Activated T-cell treated with anti-CD3 and anti-CD28 coated beads, Interleukin-2, amount 50 U/mL, for 4 hours (primary cell): Measurements from ENCODE around the gene DIAPH2. TPM values are rescaled to one million over a fixed set of nuclear protein-coding genes. Genes with fewer than 3 reads are reported as not detected.
A peak's percentile ranks its signal among the peaks of the same experiment; 100 is the strongest.

Experiments
- ATAC-seq, 2 donors: fragments of 200-7000 bp; cut with Tn5 transposase; one replicate each; pipeline ENCODE4 v1.10.0; 2021
- DNase-seq: peaks from one replicate; pipeline ENCODE4 v3.0.0-alpha.2; 2020
- H3K27me3 Mint-ChIP-seq: one replicate; pipeline ENCODE4 v1.8.0; 2021; ENCODE audit warnings: low read depth, mixed read lengths
- H3K36me3 Mint-ChIP-seq: one replicate; pipeline ENCODE4 v1.8.0; 2022; ENCODE audit warnings: mixed read lengths; ENCODE audit not compliant: insufficient read depth
- H3K4me1 Mint-ChIP-seq: one replicate; pipeline ENCODE4 v1.8.0; 2021; ENCODE audit warnings: low read depth, mixed read lengths
- H3K4me3 Mint-ChIP-seq: one replicate; pipeline ENCODE4 v1.8.0; 2021; ENCODE audit warnings: mild to moderate bottlenecking, moderate library complexity, mixed read lengths
- H3K9me3 Mint-ChIP-seq: one replicate; pipeline ENCODE4 v1.8.0; 2021; ENCODE audit warnings: mixed read lengths
- total RNA-seq, 3 donors: library from RNA; stranded (reverse); gene quantifications; one replicate each; pipeline ENCODE4 v1.2.1, GENCODE V29; 2021

The DIAPH2 gene
- total RNA-seq, 3 donors from 2014 or later: 4.4 to 4.8 (median 4.4) TPM

DNA sequence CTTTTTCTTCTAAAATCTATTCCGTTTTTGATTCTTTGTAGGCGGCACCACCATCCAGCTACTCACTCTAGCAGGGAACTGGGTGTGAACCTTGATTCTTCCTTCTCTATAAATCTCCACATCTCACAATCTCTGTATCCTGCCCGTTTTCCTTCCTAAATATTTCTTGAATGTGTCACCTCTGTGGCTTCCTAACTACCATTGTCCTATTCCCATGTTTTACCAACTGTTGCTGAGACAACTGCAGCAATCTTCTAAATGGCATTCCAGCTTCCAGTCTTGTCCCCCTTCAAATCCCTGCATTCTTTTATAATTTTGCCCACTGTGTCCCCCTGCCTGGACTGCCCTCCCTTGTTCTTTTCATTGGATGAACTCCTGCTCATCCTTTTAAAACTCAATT, 840.4 kb downstream of the DIAPH2 start:
- Mint-ChIP-seq H3K4me1 (no peaks in the 10 kb centered on the region), H3K9me3 (peaks cover 29% of the 10 kb centered on the region), H3K36me3 (peaks cover 6% of the 10 kb centered on the region), H3K4me3 (no peak overlapping the region), H3K27me3 (no peaks in the 10 kb centered on the region)
- DNase-seq (no peak), ATAC-seq (no peak)

DNA sequence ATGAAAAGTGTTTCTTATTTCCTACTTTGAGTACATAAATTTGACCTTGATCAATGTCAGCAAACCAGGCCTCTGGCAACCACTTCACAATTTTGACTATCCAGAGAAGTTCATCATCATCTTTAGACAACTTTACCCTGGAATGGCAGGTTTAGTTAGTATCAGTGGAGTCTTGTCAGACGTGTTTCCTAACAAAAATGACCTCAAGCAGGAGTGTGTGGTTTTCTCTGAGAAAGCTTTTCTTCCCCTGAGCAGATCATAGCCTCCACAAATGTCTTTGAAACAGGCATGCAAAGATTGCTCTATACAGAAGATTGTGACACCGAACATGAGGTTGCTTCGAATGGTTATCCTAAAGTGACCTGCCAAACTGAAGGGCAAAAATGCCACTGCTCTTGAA, 841.3 kb downstream of the DIAPH2 start:
- no peaks in the 10 kb centered on the region for H3K4me1 Mint-ChIP-seq
- H3K9me3 Mint-ChIP-seq: peaks cover 33% of the 10 kb centered on the region
- no peaks in the 10 kb centered on the region for H3K27me3 Mint-ChIP-seq
- no peak for ATAC-seq
- DNase-seq: no peak
- peaks cover 6% of the 10 kb centered on the region for H3K36me3 Mint-ChIP-seq
- no peak overlapping the region for H3K4me3 Mint-ChIP-seq

DNA sequence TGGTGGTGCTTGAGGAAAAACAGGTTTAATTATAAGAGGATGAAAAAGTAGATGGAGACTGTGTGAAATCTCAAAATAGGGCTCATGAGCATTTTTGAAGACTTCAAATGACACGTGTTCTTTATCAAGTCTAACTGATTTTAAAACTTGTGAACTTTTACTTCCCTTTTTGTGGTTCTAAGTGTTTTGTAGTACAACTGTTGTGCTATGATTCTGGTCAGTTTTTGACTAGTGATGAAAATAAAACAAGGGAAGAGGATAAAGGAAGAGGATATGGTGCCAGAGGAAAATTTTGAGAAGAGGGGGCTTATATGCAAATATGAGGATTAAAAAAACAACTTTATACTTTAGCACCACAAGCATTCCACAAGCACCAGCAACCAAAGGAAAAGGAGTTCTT, 843.1 kb downstream of the DIAPH2 start:
- no peaks in the 10 kb centered on the region for H3K27me3 Mint-ChIP-seq
- H3K9me3 Mint-ChIP-seq: peaks cover 33% of the 10 kb centered on the region
- no peak for ATAC-seq
- peaks cover 6% of the 10 kb centered on the region for H3K36me3 Mint-ChIP-seq
- DNase-seq: no peak
- no peaks in the 10 kb centered on the region for H3K4me1 Mint-ChIP-seq
- no peak overlapping the region for H3K4me3 Mint-ChIP-seq

DNA sequence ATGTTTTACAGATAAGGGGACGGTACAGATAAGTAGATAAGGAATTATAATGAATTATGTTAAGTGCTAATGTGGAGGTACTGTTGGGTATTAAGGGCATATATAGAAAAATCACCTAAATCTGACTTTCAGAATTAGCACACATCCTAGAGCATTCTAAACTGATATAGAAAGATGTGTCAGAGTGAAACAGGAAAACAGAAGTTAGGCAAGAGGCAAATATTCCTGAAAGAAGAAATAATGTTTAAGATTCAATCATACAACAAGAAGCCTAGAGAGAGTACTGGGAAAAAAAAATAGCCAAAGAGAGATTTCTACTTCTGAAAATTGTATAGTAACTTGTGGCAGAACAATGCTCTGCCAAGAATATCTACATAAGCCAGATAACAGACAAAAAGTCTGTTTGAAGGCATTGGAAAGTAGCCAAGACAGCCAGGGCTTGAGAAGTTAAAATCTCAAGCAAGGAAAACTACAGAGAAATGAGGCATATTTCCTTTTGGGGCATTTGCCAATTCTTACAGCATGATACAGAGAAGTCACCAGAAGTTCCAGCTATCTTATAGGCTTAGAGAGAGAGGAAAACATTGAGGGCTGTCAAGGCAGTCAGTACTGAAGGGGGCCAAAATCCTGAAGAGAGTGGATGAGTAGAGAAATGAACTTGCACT, 845.0 kb downstream of the DIAPH2 start:
- no peak overlapping the region for H3K4me3 Mint-ChIP-seq
- H3K9me3 Mint-ChIP-seq: peaks cover 33% of the 10 kb centered on the region
- no peaks in the 10 kb centered on the region for H3K27me3 Mint-ChIP-seq
- H3K36me3 Mint-ChIP-seq: peaks cover 6% of the 10 kb centered on the region
- no peak for DNase-seq
- no peaks in the 10 kb centered on the region for H3K4me1 Mint-ChIP-seq
- ATAC-seq: no peak

DNA sequence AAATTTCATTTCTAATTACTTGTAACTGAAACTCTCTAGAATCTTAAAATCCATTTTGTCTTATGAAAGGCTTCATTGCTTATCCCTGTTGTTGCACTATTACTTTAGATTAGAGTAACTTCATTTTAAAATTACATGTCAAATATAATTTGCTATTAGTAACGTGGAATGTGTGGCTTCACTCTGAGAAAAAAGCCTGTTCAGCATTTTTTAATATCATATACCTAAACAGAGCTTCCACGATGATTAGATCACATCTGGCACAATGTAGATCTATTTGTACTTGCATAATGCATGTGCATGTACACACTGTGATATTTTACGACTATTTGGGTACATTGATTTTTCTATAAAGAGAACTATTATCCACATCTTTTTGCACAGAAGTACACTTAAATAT, 847.2 kb downstream of the DIAPH2 start:
- peaks cover 23% of the 10 kb centered on the region for H3K9me3 Mint-ChIP-seq
- H3K4me1 Mint-ChIP-seq: no peaks in the 10 kb centered on the region
- peaks cover 6% of the 10 kb centered on the region for H3K36me3 Mint-ChIP-seq
- DNase-seq: no peak
- ATAC-seq: no peak
- H3K4me3 Mint-ChIP-seq: no peak overlapping the region
- no peaks in the 10 kb centered on the region for H3K27me3 Mint-ChIP-seq

DNA sequence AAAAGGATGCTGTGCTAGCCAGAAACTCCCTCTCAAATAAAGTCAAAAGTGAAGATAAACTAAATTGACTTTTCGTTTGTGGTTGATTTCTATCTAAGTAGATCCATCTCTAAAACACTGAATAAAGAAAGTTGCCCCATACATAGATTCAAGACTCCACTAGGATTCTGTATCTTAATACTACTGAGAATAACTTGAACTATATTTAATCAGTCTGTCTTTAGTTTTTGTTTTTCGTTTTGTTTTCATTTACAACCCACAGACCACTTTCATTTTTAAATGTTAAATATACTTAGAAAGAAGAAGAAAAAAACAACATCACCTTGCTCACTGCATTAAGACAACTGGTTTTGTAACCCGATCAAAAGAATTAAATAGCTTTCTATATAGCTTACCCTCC, 854.1 kb downstream of the DIAPH2 start:
- no peaks in the 10 kb centered on the region for H3K4me1 Mint-ChIP-seq
- no peak overlapping the region for H3K4me3 Mint-ChIP-seq
- DNase-seq (no peak), ATAC-seq (no peak)
- no peaks in the 10 kb centered on the region for H3K36me3 Mint-ChIP-seq
- H3K27me3 Mint-ChIP-seq: no peaks in the 10 kb centered on the region
- no peaks in the 10 kb centered on the region for H3K9me3 Mint-ChIP-seq

DNA sequence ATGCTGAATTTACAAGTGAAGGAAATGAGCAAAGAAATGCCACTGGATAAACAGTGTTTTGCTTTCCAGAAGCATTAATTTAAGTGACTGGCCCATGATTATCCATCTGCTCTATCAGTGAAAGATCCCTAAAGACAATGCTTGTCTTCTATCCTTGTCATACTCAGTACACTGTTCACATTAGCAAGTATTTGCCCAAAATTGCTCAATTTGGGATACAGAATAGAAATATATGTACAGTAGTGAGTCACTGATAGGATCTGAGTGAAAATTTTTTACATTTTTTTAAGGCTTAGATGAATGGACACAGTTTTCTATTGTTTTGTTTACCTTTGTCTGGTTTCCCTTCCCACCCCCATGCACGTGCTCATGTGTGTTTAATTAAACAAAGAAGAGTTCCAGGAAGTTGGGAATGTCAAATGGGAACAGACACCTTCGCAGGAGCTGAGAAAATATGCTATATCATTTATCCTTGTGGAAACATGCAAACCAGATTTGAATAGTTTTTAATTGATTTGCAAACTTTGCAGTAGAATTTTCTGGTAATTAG, 855.4 kb downstream of the DIAPH2 start:
- H3K27me3 Mint-ChIP-seq: no peaks in the 10 kb centered on the region
- no peaks in the 10 kb centered on the region for H3K9me3 Mint-ChIP-seq
- H3K4me3 Mint-ChIP-seq: no peak overlapping the region
- DNase-seq: no peak
- H3K36me3 Mint-ChIP-seq: no peaks in the 10 kb centered on the region
- no peak for ATAC-seq
- no peaks in the 10 kb centered on the region for H3K4me1 Mint-ChIP-seq

DNA sequence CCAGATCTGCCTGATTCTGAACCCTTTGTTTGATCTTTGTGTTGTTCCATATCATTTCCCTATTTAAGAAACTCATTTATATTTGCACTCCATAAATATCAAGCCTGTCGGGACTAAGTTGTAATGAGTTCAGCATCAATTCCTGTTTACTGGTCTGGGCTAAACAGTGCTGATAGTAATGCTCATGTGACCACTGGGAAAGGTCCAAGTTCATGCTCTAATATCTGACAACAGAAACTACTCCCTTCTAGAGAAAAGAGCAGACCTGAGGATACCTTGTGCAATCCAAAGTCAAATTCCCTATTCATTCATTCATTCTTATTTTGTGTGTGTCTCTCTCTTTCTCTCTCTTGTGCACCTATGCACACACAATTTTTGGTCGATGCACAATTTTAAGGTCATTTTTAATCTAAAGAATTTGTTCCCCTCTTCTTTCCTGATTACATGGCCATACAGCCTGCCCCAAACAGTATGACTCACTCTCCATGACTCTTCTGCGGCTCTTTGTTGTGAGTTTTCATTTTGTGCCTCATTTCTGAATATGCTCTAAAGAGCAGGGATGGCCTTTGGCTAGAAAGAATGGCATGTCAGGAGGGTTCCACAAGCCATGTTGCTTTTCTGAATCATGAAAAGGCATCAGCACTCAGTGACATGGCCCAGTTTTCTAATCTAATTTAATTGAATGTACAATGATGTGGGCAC, 863.4 kb downstream of the DIAPH2 start:
- Mint-ChIP-seq H3K4me3 (no peak overlapping the region), H3K9me3 (no peaks in the 10 kb centered on the region), H3K27me3 (no peaks in the 10 kb centered on the region)

DNA sequence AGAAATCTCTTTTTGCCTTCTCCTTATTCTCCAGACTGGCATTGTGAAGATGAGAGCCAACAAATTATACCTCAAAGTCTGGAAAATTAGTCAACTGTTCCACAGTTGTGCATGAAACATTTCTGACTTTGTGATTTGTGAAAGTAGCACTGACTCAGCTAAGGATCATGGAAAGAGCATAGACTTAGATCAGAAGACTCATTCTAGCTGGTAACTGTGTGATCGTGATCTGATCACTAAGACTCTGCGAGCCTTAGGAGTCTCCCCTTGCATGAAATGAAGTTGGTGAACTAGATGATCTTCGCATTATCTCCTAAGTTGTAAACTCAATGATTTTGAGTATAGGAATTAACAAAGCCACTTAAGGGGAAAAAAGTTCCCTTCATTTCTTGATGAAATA, 867.2 kb downstream of the DIAPH2 start:
- DNase-seq: no peak
- peak in 1 of 2 donors; percentile 43 for ATAC-seq

More for the DNA sequence above, 863.4 kb downstream of the DIAPH2 start:
- ATAC-seq: no peak
- Mint-ChIP-seq H3K4me1 (no peaks in the 10 kb centered on the region), H3K36me3 (no peaks in the 10 kb centered on the region)
- no peak for DNase-seq

DNA sequence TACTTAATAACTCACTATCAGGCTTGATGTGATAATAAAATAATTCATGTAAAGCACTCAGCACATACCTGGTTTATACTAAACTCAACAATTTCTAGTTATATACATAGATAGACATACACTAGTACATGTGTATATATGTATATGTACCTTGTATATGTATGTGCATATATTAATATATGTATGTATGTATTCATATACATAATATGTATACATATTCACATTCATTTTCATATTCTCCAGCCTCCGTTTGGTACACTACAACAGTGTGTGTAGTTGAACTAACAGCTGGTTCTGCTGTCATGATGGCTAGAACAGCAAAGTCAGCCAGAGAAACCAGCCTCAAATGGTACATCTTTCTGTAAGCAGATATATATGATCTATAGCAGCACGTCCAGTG, 869.2 kb downstream of the DIAPH2 start:
- H3K27me3 Mint-ChIP-seq: no peaks in the 10 kb centered on the region
- H3K9me3 Mint-ChIP-seq: no peaks in the 10 kb centered on the region
- no peaks in the 10 kb centered on the region for H3K36me3 Mint-ChIP-seq
- H3K4me3 Mint-ChIP-seq: no peak overlapping the region
- no peaks in the 10 kb centered on the region for H3K4me1 Mint-ChIP-seq
- no peak for DNase-seq
- ATAC-seq: no peak

More for the DNA sequence above, 867.2 kb downstream of the DIAPH2 start:
- H3K4me1 Mint-ChIP-seq: no peaks in the 10 kb centered on the region
- H3K4me3 Mint-ChIP-seq: no peak overlapping the region
- H3K36me3 Mint-ChIP-seq: no peaks in the 10 kb centered on the region
- no peaks in the 10 kb centered on the region for H3K9me3 Mint-ChIP-seq
- H3K27me3 Mint-ChIP-seq: no peaks in the 10 kb centered on the region

DNA sequence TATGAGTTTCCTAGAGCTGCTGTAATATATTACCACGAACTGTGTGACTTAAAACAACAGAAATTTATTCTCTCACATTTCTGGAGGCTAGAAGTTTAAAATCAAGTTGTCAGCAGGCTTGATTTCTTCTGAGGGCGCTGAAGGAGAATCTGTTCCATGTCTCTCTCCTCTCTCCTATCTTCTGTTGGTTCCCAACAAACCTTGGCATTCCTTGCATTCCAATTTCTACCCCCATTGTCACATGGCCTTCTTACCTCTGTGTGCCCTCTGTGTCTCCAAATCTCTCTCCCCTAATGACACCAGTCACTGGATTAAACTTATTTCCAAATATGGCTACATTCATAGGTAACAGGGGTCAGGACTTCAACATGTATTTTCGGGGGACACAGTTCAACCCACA, 871.7 kb downstream of the DIAPH2 start:
- Mint-ChIP-seq H3K9me3 (no peaks in the 10 kb centered on the region), H3K27me3 (no peaks in the 10 kb centered on the region), H3K4me1 (no peaks in the 10 kb centered on the region), H3K4me3 (no peak overlapping the region), H3K36me3 (no peaks in the 10 kb centered on the region)
- DNase-seq (no peak), ATAC-seq (no peak)

DNA sequence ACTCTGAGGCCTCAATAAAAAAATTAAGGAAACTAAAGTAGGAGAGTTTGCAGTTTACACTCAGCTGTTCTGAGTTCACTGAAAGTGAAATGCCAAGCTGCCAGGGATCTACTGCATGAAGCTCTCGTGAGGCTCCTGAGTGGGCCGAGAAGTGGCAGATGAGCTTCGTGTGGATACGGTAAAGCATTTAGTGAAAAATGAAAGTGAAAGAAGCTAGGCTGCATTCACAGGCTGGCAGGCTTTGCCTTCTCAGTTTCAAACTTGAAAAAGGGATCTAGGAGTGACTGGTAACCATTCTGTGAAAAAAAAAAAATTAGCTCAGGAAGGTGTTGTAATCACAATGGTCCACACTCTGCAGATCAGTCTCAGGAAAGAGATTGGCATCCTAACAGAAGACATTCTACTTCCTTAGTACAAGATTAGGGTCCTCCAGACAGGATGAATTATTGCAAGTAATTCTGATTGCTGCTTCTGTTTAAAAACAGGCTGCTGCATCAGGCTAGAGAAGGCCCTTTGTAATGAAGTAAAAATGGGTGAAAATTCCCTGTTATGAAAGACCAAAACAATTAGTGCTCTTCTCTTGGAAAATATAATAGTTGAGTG, 879.0 kb downstream of the DIAPH2 start:
- Mint-ChIP-seq H3K4me3 (peak overlapping the region; percentile 69), H3K9me3 (no peaks in the 10 kb centered on the region), H3K4me1 (peaks cover 9% of the 10 kb centered on the region), H3K36me3 (no peaks in the 10 kb centered on the region), H3K27me3 (no peaks in the 10 kb centered on the region)
- ATAC-seq (peak; percentile 95 to 96), DNase-seq (peak; percentile 17)

DNA sequence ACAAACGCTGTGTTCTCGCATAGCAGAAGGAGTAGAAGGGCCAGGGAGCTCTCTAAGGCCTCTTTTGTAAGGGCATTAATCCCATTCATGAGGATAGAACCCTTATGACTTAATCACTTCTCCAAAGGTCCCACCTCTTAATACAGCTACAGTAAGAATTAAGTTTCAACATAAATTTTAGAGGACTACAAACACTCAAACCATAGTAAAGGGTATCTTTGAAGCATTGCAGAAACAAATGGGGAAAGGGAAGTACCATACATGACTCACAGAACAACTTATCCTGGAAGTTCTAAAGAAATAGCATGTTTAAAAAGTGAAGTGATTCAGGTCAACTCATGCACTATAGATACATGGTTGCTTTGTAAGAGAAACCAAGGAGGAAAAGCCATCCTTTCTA, 879.9 kb downstream of the DIAPH2 start:
- no peaks in the 10 kb centered on the region for H3K27me3 Mint-ChIP-seq
- H3K9me3 Mint-ChIP-seq: no peaks in the 10 kb centered on the region
- ATAC-seq (no peak), DNase-seq (no peak)
- H3K4me3 Mint-ChIP-seq: no peak overlapping the region
- peaks cover 9% of the 10 kb centered on the region for H3K4me1 Mint-ChIP-seq
- H3K36me3 Mint-ChIP-seq: no peaks in the 10 kb centered on the region

DNA sequence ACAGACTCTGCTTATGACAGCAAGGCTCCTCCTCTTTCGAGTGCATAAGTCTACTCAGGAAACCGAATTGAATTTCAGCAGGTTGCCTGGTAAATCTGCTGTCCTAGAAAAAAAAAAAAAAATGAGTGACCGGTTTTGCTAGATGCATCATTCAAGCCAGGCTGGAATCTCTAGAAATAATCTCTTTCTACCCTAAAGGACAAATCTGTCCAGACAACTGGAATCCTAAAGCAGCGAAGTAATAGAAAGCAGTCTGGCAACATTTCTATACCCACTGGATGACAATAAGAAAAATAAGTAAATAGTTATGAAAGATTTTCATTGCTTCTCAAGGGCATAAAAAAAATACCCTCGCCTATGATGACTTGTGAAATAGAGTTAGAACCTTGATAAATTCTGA, 902.5 kb downstream of the DIAPH2 start:
- Mint-ChIP-seq H3K27me3 (no peaks in the 10 kb centered on the region), H3K9me3 (no peaks in the 10 kb centered on the region), H3K4me1 (no peaks in the 10 kb centered on the region), H3K36me3 (no peaks in the 10 kb centered on the region), H3K4me3 (no peak overlapping the region)
- no peak for DNase-seq
- no peak for ATAC-seq
